Ureter (tissue), 1 donor: ENCODE results near the gene WWTR1. TPM values are rescaled to one million over a fixed set of nuclear protein-coding genes. Genes with fewer than 3 reads are reported as not detected.
A peak's percentile ranks its signal among the peaks of the same experiment; 100 is the strongest.

Experiments used
- DNase-seq: peaks from one replicate; pipeline ENCODE4 v3.0.0-alpha.2; 2020; ENCODE audit warnings: low spot score
- total RNA-seq: library from RNA; stranded (reverse); gene quantifications from one replicate; pipeline ENCODE4 v1.2.4, GENCODE V29; 2023
- donor health status: DM: yes; HTN: yes; CAD: no.

Gene WWTR1
- total RNA-seq, 1 donor from 2014 or later, result 67.1 TPM

GRCh38 chr3:149567381-149567780, 90.4 kb downstream of the WWTR1 start:
- no peak for DNase-seq

- no peak for DNase-seq
Observed at GRCh38 chr3:149566292-149566975, 91.4 kb downstream of the WWTR1 start.

GRCh38 chr3:149564079-149564478, 93.7 kb downstream of the WWTR1 start:
- DNase-seq, result no peak

- no peak for DNase-seq
Observed at GRCh38 chr3:149563114-149563513, 94.7 kb downstream of the WWTR1 start.

- DNase-seq, result no peak
Observed at GRCh38 chr3:149560617-149561016, 97.2 kb downstream of the WWTR1 start.

- no peak for DNase-seq
Observed at GRCh38 chr3:149560001-149560400, 97.8 kb downstream of the WWTR1 start.

GRCh38 chr3:149559525-149559924, 98.3 kb downstream of the WWTR1 start:
- no peak for DNase-seq

GRCh38 chr3:149555927-149556326, 101.9 kb downstream of the WWTR1 start:
- no peak for DNase-seq

- DNase-seq, result no peak
Observed at GRCh38 chr3:149554826-149555225, 103.0 kb downstream of the WWTR1 start.

GRCh38 chr3:149553781-149554451, 103.9 kb downstream of the WWTR1 start:
- no peak for DNase-seq

GRCh38 chr3:149552700-149553099, 105.1 kb downstream of the WWTR1 start:
- DNase-seq, result no peak

- DNase-seq, result no peak
Observed at GRCh38 chr3:149551500-149551899, 106.3 kb downstream of the WWTR1 start.

GRCh38 chr3:149548669-149549065, 109.2 kb downstream of the WWTR1 start:
- no peak for DNase-seq

GRCh38 chr3:149547954-149548668, 109.7 kb downstream of the WWTR1 start:
- DNase-seq, result no peak

- DNase-seq, result peak; percentile 71
Observed at GRCh38 chr3:149547413-149547812, 110.4 kb downstream of the WWTR1 start.

GRCh38 chr3:149545049-149545448, 112.8 kb downstream of the WWTR1 start:
- no peak for DNase-seq

- DNase-seq, result no peak
Observed at GRCh38 chr3:149542375-149543312, 115.2 kb downstream of the WWTR1 start.

GRCh38 chr3:149541091-149541491, 116.7 kb downstream of the WWTR1 start:
- DNase-seq, result no peak

GRCh38 chr3:149538371-149538770, 119.5 kb downstream of the WWTR1 start:
- DNase-seq, result no peak

GRCh38 chr3:149536429-149536828, 121.4 kb downstream of the WWTR1 start:
- no peak for DNase-seq

- no peak for DNase-seq
Observed at GRCh38 chr3:149535333-149535685, 122.5 kb downstream of the WWTR1 start.
